GM21367 (cell line): Measurements from ENCODE around the gene TGFB3.
A peak's percentile ranks its signal among the peaks of the same experiment; 100 is the strongest.
"Not testable (repeated sequence)": the region's sequence is repeated elsewhere in the genome, so short reads cannot be mapped to it uniquely, and the experiment has no call there.

ENCODE experiments used
- ATAC-seq: cut with Tn5 transposase; IDR thresholded peaks from one replicate; pipeline ENCODE4 v1.9.1; 2021; ENCODE audit not compliant: unreplicated experiment

The TGFB3 gene

DNA sequence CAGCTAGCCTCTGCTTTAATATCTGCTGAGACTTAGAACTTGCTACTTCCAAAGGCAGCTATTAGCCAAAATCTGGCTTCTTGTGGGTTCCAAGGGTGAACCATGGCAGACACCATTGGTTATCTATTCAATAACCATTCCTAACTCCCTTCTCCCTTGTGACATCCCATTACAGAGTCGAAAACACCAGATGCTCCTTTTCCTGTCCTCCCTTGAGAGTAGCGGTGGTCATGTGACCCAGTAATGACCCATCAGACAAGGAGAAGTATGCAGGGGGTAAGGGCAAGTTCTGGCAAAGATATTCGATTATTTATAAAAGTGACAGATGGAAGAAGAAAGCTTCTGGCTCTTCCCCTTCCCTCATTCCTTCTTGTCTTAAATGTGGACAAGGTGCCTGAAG is 20.1 kb downstream of the TGFB3 start:
- no peak for ATAC-seq

DNA sequence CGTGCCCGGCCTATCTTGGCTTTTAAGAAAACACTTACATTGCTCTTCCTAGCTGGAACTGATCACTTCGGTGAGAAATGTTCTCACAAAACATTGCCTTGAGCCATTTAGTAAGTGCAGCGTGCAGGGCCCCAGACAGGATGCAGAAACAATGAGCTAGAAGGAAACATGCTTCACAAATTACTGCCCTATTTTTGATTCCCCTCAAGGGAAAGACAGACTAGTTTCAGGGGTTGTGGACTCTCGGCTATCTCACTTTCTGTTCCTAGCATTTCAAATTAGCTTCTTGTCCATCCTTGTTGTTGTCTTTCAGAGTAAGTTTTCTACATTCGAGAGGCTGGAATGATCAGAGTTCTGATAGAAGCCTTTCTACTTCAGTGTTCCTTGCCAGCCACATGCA is 21.6 kb downstream of the TGFB3 start:
- peak; percentile 53 for ATAC-seq

DNA sequence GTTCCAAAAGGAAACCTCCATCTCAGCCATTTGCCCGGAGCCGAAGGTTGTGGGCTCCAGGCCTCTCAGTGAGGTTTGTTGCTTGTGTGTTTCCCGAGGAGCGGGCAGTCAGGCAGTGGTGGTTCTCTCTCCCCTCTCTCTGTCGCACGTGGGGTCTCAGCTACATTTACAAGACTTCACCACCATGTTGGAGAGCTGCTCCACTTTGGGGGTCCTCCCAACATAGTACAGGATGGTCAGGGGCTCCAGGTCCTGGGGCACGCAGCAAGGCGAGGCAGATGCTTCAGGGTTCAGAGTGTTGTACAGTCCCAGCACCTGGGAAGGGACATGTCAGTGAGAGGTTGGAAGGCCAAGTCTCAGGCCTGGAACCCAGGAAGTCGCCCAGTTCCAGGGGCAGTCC is 22.8 kb downstream of the TGFB3 start:
- no peak for ATAC-seq

DNA sequence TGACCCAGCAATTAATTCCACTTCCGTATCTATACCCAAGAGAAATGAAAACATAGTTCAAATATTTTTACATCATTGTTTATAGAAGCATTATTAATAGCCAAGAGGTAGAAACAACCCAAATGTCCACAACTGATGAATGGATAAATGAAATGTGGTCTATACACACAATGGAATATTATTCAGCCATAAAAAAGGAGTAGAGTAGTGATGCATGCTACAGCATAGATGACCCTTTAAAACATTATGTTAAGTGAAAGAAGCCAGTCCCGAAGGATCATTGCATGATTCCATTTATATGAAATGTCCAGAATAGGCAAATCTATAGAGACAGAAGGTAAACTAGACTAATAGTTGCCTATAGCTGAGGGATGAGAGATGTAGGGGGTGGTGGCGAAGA is 29.3 kb downstream of the TGFB3 start:
- no peak for ATAC-seq

DNA sequence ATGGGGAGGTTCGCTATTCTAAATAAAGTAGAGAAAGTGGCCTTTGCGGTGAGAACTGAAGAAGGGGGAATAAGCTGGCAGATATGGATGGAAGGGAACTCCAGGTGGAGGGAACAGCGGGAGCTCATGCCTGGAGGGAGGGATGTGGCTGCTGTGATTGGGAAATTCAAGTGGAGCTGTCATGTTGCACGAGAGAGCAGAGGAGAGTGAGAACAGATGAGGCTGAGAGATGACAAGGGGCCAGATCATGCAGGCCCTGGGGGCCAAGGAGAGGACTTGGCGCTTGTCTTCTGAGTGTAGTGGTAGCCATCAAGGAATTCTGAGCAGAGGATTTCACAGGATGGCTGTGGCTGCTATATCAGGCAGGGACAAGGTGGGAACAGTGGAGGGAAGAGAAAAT is 35.0 kb downstream of the TGFB3 start:
- ATAC-seq: no peak

DNA sequence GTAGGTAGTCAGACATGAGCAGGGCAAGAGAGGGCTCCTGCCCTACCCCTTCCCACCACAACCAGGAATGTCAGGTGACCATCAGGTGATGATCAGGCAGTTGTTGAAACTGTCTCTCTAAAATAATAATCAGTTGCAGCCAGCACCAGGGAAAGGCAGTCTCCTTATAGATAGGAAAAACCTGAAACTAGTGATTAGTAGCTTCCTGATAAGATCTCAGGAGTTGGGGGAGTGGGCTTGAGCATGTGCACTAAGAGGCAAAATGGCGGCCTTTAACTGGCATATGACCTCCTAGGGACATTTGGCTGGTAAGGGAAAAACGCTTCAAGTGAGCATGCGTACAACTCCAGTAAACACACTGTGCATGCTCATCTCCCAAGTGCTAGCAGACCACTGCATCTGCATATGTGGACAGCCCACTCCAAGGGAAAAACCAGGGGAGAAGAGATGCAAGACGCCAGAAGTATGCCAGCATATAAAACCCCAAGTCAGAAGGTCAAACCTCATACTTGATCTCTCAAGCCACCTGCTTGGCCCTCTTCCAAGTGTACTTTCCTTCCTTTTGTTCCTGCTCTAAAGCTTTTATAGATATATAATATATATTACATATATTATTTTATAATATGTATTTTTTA is 37.1 kb downstream of the TGFB3 start:
- ATAC-seq: no peak

DNA sequence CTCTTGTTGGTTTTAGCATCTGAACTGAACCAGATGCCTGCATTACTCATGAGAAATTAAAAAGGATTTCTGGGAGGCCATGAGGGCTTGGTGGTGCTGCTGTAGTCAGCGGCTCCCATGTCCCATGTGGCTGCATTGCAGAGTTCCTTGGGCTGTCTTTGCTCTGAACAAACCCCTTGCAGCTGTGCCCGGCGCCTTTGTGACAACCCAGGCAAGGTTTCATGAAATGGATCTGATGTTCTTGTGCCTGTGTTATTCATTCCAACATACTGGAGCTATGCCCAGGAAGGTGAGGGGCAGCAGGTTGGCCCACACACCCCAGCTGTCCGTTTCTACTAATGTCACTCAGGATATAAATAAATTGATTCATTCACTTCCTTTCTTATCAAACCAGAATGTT is 40.8 kb downstream of the TGFB3 start:
- no peak for ATAC-seq

DNA sequence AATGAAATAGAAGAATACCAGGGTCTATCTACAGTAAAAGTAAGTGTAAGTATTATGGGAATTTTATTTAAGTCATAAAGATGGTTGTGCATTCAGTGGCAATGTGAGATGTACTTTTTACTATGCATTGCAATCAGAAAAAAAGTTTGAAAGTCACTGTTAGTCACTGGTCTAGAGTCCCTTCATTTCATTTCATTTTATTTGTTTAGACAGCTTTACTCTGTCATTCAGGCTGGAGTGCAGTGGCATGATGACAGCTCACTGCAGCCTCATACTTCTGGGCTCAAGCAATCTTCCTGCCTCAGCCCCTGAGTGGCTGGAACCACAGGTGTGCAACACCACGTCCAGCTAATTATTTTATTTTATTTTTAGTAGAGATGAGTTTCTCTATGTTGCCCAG is 42.6 kb downstream of the TGFB3 start:
- no peak for ATAC-seq

DNA sequence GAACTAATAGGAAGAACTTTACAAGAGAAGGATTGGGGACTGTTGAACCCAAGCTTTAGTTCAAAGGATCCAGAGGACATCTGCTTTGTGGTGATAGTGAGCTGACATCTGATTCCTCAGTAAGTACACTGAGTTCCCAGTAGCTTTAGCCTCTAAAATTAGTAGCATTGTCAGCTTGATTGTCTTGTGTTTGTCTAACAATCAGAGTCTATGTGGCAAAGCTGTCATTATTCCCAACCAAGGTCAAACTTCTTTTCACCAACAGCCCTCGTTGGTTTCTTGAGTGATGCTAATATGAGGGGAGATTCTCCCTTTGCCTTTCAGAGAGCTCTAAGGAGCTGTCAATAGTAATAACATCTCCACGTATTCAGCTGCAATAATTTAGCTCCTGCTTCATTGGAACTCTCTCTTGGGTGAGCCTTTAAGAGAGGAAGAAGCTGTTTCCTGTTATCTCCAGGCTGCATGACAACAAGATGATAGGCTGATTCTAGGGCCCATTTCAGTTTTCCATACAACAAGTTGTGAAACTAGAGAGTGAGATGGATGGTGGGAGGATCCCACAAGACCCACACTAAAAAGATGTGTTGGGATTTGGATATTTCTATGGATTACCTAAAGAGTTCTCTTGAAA is 46.7 kb downstream of the TGFB3 start:
- no peak for ATAC-seq

DNA sequence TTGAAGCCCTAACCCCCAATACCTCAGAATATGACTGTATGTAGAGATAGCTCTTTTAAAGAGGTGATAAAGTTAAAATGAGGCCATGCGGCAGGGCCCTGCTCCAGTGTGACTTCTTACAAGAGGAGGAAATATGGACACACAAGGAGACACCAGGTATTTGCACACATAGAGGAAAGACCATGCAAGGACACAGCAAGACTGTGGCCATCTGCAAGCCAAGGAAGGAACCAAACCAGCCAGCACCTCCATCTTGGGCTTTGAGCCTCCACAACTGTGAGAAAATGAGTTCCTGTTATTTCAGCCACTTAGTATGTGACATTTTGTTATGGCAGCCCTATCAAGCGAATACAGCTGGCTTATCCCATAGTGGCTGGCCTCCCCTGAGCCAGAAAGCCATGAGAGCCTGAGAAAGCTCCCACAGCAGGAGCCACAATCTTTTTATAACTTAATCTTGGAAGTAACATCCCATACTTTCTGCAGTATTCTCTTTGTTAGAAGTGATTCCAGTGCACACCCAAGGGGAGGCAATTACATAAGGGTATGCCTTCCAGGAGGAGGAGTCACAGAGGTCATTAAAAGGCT is 48.0 kb downstream of the TGFB3 start:
- no peak for ATAC-seq

DNA sequence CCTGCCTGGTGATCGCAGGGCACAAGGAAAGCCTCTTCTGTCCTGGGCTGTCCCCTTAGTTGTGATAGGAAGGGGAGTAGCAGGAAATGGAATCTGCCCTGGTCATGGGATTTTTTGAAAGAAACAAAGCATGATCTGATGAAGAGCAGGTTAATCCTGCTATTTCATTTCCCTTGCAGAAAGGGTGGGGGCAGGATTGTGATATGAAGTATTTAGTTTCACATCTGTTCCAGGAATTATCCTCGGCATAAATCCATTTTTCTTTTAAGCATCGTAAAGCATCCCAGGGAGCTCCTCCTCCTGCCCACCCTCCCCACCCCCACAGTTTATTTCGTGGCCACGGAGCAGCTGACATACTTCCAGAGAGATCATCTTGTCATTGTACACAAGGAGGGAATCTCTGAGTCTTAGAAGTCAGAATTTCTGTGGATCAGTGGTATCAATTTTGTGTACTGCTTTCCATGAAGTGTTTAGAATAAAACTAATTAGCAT is 53.1 kb downstream of the TGFB3 start:
- ATAC-seq: no peak

DNA sequence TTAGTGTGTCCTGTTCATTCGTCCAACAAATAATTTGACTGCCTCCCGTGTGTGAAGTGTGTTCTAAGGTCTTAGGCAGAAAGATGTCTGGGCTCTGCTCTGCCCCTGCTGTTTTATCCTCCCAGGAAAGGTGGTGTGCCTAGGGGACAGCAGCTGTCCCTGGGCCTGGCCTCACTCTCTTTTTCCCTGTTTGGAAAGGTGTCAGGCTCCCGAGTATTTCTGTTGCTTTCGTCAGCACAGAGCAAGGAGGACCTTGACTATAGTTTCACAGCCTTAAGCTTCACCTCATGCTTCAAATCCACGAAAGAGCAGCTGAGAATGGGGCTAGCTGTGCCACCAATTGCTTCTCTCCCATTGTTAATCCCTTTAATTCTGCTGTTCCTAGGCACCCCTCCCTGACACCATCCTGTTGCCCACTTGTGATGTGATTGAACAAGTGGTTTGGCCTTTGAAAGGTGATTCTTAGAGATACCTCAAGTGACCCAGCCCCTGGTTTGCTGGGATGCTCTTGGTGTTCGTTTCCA is 54.2 kb downstream of the TGFB3 start:
- no peak for ATAC-seq

DNA sequence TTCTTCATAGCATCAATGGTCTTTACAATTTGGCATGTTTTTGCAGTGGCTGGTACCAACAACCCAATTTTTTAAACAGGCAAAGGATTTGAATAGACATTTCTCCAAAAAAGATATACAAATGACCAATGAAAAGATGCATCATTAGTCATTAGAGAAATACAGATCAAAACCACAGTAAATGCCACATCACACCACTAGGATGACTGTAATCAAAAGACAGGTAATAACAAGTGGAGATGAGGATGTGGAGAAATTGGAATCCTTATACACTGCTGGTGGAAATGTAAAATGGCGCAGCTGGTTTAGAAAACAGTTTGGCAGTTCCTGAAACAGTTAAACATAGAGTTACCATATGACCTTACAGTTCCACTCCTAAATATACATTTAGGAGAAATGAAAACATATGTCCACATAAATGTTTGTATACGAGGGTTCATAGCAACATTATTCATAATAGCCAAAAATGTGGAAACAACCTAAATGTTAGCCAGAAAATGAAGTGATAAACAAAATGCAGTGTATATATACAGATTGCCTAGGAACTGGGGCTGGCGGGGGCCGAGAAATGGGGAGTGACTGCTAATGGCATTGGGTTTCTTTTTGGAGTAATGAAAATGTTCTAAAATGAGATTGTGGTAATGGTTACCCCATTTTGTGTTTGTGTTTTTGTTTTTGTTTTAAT is 55.2 kb downstream of the TGFB3 start:
- no peak for ATAC-seq

DNA sequence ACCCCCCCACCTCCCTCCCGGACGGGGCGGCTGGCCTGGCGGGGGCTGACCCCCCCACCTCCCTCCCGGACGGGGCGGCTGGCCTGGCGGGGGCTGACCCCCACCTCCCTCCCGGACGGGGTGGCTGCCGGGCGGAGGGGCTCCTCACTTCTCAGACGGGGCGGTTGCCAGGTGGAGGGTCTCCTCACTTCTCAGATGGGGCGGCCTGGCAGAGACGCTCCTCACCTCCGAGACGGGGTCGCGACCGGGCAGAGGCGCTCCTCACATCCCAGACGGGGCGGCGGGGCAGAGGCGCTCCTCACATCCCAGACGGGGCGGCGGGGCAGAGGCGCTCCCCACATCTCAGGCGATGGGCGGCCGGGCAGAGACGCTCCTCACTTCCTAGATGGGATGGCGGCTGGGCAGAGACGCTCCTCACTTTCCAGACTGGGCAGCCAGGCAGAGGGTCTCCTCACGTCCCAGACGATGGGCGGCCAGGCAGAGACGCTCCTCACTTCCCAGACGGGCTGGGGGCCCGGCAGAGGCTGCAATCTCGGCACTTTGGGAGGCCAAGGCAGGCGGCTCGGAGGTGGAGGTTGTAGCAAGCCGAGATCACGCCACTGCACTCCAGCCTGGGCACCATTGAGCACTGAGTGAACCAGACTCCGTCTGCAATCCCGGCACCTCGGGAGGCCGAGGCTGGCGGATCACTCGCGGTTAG is 56.5 kb downstream of the TGFB3 start:
- not testable (repeated sequence) for ATAC-seq

DNA sequence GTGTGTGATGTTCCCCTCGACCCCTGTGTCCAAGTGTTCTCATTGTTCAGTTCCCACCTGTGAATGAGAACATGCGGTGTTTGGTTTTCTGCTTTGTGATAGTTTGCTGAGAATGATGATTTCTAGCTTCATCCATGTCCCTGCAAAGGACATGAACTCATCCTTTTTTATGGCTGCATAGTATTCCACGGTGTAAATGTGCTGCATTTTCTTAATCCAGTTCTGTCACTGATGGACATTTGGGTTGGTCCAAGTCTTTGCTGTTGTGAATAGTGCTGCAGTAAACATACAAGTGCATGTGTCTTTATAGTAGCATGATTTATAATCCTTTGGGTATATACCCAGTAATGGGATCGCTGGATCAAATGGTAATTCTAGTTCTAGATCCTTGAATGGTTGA is 61.4 kb downstream of the TGFB3 start:
- not testable (repeated sequence) for ATAC-seq

DNA sequence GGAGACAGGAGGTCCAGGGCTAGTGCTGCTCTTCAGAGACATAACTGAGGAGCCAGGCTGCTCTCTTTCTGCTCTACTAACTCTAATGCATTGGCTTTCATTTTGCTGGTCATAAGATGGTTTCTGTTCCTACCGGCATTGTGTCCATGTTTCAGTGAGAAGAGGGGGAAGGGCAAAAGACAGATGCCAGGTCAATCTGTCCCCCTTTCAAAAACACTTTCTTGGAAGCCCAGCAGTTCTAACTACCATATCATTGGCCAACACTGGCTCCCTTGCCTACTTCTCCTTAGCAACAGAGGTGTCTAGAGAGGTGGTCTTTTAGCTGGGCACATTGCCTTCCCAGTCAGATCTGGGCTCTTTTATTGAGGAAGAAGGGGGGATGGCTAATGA is 63.9 kb downstream of the TGFB3 start:
- no peak for ATAC-seq

DNA sequence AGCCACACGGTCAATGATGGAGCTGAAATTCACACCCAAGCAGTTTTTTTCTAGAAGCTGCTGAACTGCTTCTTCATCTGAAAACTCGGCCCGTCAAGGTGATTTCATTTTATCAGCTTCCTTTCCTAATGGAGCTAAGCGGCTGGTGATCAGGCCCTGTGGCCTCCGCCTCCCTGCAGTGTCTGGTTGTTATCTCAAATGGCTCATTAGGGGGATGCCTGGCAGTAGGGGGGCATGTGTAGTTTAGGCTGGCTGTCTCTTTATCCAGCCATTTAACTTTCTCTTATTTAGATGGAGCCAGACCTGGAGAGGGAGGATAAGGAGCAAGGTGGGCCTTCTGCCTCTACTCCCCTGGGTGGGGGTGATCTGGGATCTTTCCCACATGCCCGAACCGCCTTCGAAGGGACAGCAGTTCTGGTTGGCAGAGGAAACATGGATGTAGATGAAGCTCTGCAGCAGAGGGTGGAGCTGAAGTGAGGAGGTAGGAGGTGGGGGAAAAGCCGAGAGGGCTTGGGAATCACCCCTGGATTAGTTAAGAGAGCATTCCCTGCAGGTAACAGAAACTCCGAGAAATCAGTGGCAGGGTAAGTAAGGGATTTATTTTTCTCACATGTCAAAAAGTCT is 64.4 kb downstream of the TGFB3 start:
- no peak for ATAC-seq

DNA sequence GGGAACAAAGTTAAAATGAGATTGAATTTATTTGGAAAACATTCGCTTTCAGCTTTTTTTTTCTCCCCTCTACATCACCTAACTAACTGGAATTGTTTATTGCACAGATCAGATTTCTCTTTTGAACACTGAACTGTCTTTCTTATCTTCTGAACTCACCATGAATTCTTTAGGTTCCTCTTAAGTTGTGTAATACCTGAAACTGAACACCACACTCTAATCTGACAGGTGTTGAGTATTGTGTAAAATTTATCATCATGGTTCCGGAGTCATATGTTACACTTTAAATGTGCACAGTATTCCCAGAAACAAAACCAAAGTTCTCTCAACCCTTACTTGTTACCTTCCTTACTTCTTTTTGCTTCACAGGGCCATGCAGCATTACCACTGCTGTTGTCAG is 66.8 kb downstream of the TGFB3 start:
- no peak for ATAC-seq

DNA sequence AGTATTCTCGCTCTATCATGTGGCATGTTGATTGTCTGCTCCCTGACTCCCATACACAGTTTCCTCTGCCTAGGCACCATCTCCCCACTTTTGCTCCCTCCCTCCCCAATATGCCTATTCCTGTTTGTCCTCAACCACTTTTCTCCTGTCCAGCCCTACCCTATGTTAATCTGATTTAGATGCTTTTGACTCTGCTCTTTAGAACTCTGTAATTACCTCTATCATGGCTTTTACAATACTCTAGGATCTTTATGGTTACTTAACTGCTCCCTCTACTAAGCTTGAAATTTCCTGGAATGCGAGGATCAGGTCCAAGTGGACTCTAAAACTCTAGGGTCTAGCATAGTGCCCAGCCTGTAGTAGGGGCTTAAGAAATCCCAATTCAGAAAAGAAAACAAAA is 68.6 kb downstream of the TGFB3 start:
- no peak for ATAC-seq

DNA sequence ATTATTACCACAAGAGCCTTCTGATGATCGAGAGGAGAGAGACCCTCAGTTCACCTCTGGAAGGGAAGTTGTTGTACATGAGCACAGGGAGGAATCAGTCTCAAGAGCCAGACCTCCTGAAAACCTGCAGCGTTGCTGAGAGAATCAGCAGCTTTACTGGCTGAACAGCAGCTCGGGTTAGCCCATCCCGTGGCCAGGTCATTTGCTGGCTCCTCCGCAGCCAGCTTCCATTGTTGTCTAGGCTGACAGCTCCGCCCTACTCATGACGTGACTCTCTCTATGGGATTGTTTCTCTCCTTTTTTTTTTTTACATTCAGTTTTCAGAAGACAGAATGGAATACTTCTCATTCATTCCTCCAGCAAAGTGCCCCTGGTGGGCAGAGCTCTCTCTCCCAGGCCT is 69.9 kb downstream of the TGFB3 start:
- ATAC-seq: no peak

DNA sequence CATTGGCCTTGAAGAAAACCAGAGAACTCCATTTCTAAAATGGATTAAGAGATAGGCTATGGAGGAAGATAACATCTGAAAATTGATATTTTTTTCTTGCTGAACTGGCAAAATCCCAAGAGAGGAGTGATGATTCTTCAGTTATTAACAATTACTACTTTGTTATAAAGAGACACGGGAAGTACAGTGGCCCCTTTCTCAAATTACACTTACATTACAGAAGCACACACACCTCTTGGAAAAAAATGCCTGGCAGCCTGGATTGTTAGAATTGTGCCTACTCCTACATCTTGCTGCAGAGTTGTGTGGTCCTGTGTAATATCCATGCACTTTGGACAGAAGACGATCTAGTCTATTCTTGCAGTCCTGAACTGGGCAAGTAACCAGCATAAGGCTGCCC is 71.7 kb downstream of the TGFB3 start:
- ATAC-seq: no peak
